NCI-H82 (cell line): ENCODE data around the gene TOMM34.

ENCODE experiments used
- DNase-seq: peaks from one replicate; lab custom pipeline; 2025; lab: John Stamatoyannopoulos, UW

The TOMM34 gene

DNA sequence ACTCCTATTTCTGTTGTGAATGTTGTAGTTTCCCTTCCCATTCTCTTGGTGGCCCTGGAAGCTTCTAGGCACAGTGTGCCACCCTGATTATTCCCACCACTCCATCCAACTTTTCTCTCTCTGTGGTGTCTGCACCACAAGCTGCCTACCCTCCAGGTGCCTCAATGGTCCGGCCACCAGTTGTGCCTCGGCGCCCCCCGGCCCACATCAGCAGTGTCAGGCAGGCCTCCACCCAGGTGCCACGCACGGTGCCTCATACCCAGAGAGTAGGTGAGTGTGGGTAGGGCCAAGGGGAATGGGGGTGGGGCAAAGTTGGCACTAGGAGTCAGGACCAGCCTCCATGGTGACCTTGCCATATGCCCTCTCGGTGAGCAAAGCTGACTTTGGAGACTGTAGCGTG, 27.3 kb downstream of the TOMM34 start:
- DNase-seq: no peak

- no peak for DNase-seq
Observed at GRCh38 chr20:44931911-44932310, 28.3 kb downstream of the TOMM34 start.

- no peak for DNase-seq
Observed at GRCh38 chr20:44930517-44931168, 29.6 kb downstream of the TOMM34 start.

DNA sequence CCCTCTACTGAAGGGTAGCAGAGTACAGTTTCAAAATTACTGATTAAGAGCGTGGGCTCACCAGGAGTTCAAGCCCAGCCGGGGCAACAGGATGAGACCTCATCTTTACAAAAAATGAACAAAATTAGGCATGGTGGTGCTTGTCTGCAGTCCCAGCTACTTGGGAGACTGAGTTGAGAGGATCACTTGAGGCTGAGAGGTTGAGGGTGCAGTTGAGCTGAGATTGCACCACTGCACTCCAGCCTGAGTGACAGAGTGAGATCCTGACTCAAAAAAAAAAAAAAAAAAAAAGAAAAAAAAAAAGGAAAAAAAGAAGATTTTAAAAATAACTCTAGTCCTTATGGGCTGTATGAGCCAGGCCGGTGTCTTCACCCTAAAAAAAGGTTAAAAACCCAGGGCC, 31.6 kb downstream of the TOMM34 start:
- no peak for DNase-seq

- no peak for DNase-seq
Observed at GRCh38 chr20:44924541-44924940, 35.7 kb downstream of the TOMM34 start.

- DNase-seq: no peak
Observed at GRCh38 chr20:44921447-44921846, 38.8 kb downstream of the TOMM34 start.

- DNase-seq: no peak
Observed at GRCh38 chr20:44918761-44919160, 41.4 kb downstream of the TOMM34 start.

DNA sequence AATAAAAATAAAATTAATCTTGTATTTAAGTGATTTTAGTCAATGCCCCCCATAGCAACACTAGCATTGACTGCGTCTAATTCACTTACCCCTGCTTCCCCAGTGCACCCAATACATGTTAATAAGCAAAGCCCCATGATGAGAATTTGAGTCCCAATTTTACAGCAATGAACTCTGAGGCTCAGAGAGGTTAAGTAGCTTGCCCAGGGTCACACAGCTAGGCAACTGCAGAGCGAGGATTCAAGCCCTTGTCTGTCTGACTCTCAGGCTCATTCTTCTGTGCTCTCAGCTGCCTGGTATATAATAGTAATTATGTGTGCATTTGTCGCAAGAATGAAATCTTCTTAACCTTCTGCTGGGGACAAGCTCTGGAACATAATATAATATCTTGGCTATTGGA, 41.9 kb downstream of the TOMM34 start:
- no peak for DNase-seq

DNA sequence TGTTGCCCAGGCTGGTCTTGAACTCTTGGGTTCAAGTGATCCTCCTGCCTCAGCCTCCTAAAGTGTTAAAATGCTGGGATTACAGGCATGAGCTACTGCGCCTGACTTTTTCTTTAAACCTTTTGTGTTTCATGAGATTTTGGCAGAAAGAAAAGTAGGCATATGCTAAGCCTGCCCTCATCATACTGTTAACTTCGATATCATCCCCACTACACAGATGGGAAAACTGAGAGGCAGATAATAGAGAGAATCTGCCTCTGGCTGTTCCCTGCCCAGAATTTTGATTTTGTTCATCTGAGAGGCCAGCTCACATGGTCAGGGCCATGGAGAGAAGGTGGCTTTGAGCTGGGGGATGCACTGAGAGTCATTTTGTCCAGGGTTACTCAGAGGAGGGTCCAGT, 42.8 kb downstream of the TOMM34 start:
- no peak for DNase-seq

GRCh38 chr20:44916586-44916985, 43.6 kb downstream of the TOMM34 start:
- DNase-seq: no peak

- no peak for DNase-seq
Observed at GRCh38 chr20:44914924-44915323, 45.3 kb downstream of the TOMM34 start.

- DNase-seq: no peak
Observed at GRCh38 chr20:44912189-44912588, 48.0 kb downstream of the TOMM34 start.

GRCh38 chr20:44911264-44911921, 48.8 kb downstream of the TOMM34 start:
- DNase-seq: peak; percentile 54

DNA sequence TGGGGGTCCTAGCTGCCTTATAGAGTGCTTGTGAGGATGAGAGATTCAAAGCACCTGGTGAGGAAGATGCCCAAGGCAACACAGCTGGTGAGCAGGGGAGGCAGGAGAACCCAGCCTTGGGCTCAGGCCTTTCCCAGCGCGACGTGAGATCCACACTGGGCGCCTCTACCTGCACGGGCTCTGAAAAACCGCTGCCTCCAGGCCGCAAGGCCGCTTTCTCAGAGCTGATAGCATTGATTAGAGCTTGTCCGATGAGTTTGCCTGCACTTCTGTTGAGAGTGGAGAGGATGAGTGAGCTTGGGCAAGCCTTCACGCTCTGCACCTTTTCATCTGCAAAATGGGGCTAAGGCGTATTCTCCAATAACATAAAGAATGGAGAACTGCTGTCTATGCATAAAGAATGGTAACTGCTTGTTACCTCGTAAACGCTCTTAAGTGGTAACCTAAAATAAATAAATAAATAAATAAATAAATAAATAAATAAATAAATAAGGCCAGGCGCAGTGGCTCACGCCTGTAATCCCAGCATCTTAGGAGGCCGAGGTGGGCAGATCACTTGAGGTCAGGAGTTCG, 49.4 kb downstream of the TOMM34 start:
- no peak for DNase-seq

DNA sequence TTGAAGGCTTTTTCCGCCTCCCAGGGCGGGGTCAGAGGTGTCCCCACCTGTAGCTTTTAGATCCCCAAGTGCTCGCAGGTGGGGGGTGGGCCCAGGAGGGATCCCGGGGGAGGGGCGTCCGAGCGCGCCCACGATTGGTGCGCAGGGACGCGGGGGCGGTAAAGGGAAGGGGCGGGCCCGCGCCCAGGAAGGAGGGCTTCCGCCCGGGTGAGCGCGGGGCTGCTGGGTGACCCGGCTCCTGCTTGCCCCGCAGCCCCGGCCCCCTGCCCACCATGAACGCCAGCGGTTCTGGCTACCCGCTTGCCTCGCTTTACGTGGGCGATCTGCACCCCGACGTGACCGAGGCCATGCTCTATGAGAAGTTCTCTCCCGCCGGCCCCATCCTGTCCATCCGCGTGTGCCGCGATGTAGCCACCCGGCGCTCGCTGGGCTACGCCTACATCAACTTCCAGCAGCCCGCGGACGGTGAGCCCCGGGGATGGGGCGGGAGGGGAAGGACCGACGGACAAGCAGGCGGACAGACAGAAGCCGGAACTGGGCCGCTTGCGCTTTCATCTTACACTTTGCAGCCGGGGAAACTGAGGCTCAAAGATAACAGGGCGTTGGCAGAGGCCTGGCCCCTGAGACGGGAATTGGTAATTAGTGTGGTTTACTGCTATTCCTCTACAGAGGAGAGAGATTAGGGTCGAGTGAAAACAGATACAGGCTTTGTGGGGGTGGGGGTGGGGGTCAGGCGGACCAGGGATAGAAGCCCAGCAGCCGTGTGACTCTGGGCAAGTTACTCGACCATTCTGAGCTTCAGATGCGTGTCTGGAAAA, 50.1 kb downstream of the TOMM34 start, which contains the start of gene PABPC1L:
Gene PABPC1L (plus strand): TSS at position 189 of the 818 bp plus-strand sequence. CDS start 84 bp downstream, at position 273.
- peak; percentile 90 for DNase-seq

GRCh38 chr20:44908987-44909871, 51.0 kb downstream of the TOMM34 start:
- DNase-seq: no peak

DNA sequence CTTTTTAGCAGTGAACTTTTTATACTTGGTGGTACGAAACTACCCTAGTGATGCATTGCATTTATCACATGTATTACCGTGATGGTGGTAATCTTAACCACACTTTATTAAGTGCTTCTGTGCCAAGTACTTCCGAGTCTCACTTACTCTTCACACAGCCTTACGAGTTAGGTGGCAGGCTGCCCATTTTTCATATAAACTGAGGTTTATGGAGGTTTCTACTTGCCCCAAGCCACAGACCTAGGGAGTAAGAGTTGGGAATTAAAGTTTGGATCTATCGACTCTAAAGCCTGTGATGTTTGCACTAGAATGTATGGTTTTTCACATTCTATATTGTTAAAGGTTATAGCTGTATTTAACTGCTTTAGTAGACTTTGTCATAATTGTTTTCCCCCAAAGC, 55.8 kb downstream of the TOMM34 start:
- no peak for DNase-seq

DNA sequence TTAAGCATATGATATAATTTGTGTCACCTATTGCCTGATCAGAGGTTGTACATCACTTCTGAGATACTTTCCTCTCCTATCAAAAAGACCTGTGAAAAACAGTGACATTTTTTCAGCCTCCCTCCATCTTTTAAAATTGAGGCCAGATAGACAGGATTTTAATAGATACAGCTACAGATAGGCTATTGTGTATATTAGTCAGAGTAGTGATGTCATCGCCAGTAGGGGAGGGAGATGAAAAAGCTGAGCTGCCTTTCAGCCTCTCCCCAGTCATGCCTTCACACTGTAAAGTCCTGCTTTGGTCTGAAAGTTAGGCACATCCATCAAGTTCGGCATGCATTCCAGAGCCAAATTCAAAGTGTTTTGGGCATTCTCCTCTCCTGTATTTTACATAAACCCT, 58.2 kb downstream of the TOMM34 start:
- no peak for DNase-seq

GRCh38 chr20:44900231-44900854, 59.9 kb downstream of the TOMM34 start:
- no peak for DNase-seq

GRCh38 chr20:44897133-44897532, 63.1 kb downstream of the TOMM34 start:
- no peak for DNase-seq

DNA sequence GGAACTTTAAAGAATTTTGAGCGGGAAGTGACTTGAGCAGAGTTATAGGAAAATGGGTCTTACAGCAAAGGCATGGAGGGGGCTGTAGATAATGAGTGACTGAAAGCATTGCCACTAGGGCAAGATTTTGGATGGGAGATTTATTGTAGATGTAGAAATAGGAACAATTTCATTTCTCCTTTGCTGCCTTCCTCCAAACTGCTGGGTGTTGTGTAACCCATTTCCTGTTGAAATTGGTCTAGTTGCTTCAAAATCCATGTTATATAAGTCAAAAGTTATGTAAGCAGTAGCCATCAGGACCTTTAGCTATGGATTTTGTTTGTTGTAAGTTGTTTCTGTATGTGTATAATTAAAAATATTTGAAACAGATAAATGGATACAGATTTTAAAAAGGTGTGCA, 63.6 kb downstream of the TOMM34 start:
- no peak for DNase-seq
